H1 (cell line): ENCODE results near the gene GSG1L2. TPM values are rescaled to one million over a fixed set of nuclear protein-coding genes. Genes with fewer than 3 reads are reported as not detected.

Experiments
- CTCF ChIA-PET: fragments of 300-600 bp; sonication (Branson Sonifier 250); formaldehyde crosslinking; loops from one replicate; lab custom pipeline; 2021; ENCODE audit not compliant: partially characterized antibody; lab: Charles Lee
- POLR2A ChIA-PET: fragments of 300-600 bp; sonication (Branson Sonifier 250); formaldehyde crosslinking; loops from one replicate; lab custom pipeline; 2021; ENCODE audit warnings: inconsistent platforms; ENCODE audit not compliant: partially characterized antibody; lab: Charles Lee
- DNase-seq, 2 experiments: peaks; one replicate each; pipeline versions ENCODE4 v3.0.0 to v3.0.0-alpha.2; 2010 to 2022; ENCODE audit warnings: low spot score in 2 of 2, low read depth in 1 of 2, mixed read lengths in 1 of 2
- FAIRE-seq: peaks from 2 replicates; lab custom pipeline; 2011; peaks lifted over from hg19 to GRCh38; lab: Jason Lieb, UNC
- H2AFZ ChIP-seq: 2 replicates; pipeline ENCODE4 v1.8.1; 2012; ENCODE audit warnings: low read length, inconsistent platforms
- H2AK5ac ChIP-seq: 2 replicates; pipeline ENCODE4 v1.6.1; 2013; ENCODE audit warnings: low read depth, low read length
- H2BK120ac ChIP-seq: replicated peaks from 2 replicates; pipeline ENCODE3; 2013; ENCODE audit warnings: low read depth, low read length, inconsistent platforms
- H2BK12ac ChIP-seq: 2 replicates; pipeline ENCODE4 v1.6.1; 2013; ENCODE audit warnings: low read depth, low read length
- H2BK15ac ChIP-seq: 2 replicates; pipeline ENCODE4 v1.6.1; 2013; ENCODE audit warnings: low read length
- H2BK20ac ChIP-seq: 2 replicates; pipeline ENCODE4 v1.6.1; 2013; ENCODE audit warnings: low read length
- H2BK5ac ChIP-seq: 2 replicates; pipeline ENCODE4 v1.6.1; 2013; ENCODE audit warnings: low read depth, low read length
- H3K14ac ChIP-seq: 2 replicates; pipeline ENCODE4 v1.6.1; 2013; ENCODE audit warnings: inconsistent platforms; ENCODE audit not compliant: insufficient read length
- H3K18ac ChIP-seq: 2 replicates; pipeline ENCODE4 v1.6.1; 2013; ENCODE audit warnings: low read length; ENCODE audit errors: extremely low read depth
- H3K23ac ChIP-seq: 2 replicates; pipeline ENCODE4 v1.6.1; 2013; ENCODE audit warnings: inconsistent platforms; ENCODE audit not compliant: insufficient read length
- H3K23me2 ChIP-seq: 2 replicates; pipeline ENCODE4 v1.6.1; 2013; ENCODE audit warnings: low read depth, low read length
- H3K27ac ChIP-seq: 2 replicates; pipeline ENCODE4 v1.6.1; 2011; ENCODE audit warnings: low read depth, low read length, inconsistent platforms
- H3K27me3 ChIP-seq, 4 experiments: replicated peaks in 1 of 4; 1 replicate in 1 of 4; 2 replicates in 3 of 4; pipeline versions ENCODE4 v1.6.1 to v1.8.1; 2011 to 2013; ENCODE audit warnings: low read length in 3 of 4, mild to moderate bottlenecking in 3 of 4, inconsistent platforms in 2 of 4, mixed read lengths in 2 of 4, moderate library complexity in 1 of 4; ENCODE audit not compliant: control insufficient read depth in 3 of 4, insufficient read depth in 3 of 4; ENCODE audit errors: extremely low read depth in 1 of 4
- H3K36me3 ChIP-seq, 4 experiments: 2 replicates each; pipeline versions ENCODE4 v1.6.1 to v1.8.1; 2011 to 2013; ENCODE audit warnings: mild to moderate bottlenecking in 4 of 4, low read length in 3 of 4, moderate library complexity in 2 of 4, control low read depth in 1 of 4, inconsistent platforms in 1 of 4; ENCODE audit not compliant: insufficient read depth in 4 of 4, control insufficient read depth in 2 of 4
- H3K4ac ChIP-seq: replicated peaks from 2 replicates; pipeline ENCODE3; 2013; ENCODE audit warnings: low read length, low read depth, mixed read lengths, inconsistent platforms; ENCODE audit not compliant: insufficient read length
- H3K4me1 ChIP-seq, 4 experiments: replicated peaks in 1 of 4; 1 replicate in 1 of 4; 2 replicates in 3 of 4; pipeline versions ENCODE4 v1.6.1 to v1.8.1; 2011 to 2013; ENCODE audit warnings: low read length in 3 of 4, inconsistent platforms in 2 of 4, mixed read lengths in 1 of 4; ENCODE audit not compliant: insufficient read depth in 4 of 4, control insufficient read depth in 3 of 4
- H3K4me2 ChIP-seq, 2 experiments: 2 replicates each; pipeline versions ENCODE4 v1.6.1 to v1.8.1; 2011 to 2013; ENCODE audit warnings: low read depth in 2 of 2, low read length in 2 of 2, control low read depth in 1 of 2, inconsistent platforms in 1 of 2, mild to moderate bottlenecking in 1 of 2; ENCODE audit not compliant: insufficient read depth in 1 of 2
- H3K4me3 ChIP-seq, 4 experiments: fragments of 200-600, 300-600 bp in 1 of 4; sonication (generic), shearing (Covaris generic), sonication (Bioruptor Twin) in 1 of 4; 2 replicates each; pipeline versions ENCODE4 v1.5.1 to v1.8.1; 2011 to 2016; ENCODE audit warnings: low read length in 4 of 4, low read depth in 3 of 4, control low read depth in 2 of 4, inconsistent platforms in 2 of 4, mild to moderate bottlenecking in 2 of 4, mixed read lengths in 1 of 4, moderate library complexity in 1 of 4; ENCODE audit not compliant: insufficient read depth in 2 of 4; ENCODE audit errors: extremely low read depth in 1 of 4
- H3K56ac ChIP-seq: replicated peaks from 2 replicates; pipeline ENCODE3; 2013; ENCODE audit warnings: low read depth, mild to moderate bottlenecking, mixed read lengths, low read length, inconsistent platforms; ENCODE audit not compliant: insufficient read length
- H3K79me1 ChIP-seq: 2 replicates; pipeline ENCODE4 v1.6.1; 2013; ENCODE audit warnings: low read depth, low read length, control low read depth
- H3K79me2 ChIP-seq, 2 experiments: 2 replicates each; pipeline versions ENCODE4 v1.6.1 to v1.8.1; 2012 to 2013; ENCODE audit warnings: low read length in 2 of 2, mild to moderate bottlenecking in 2 of 2, inconsistent platforms in 1 of 2; ENCODE audit not compliant: insufficient read depth in 2 of 2, control insufficient read depth in 1 of 2
- H3K9ac ChIP-seq, 4 experiments: replicated peaks in 1 of 4; 1 replicate in 1 of 4; 2 replicates in 3 of 4; pipeline versions ENCODE4 v1.6.1 to v1.8.1; 2011 to 2013; ENCODE audit warnings: low read depth in 3 of 4, low read length in 3 of 4, control low read depth in 2 of 4, mild to moderate bottlenecking in 2 of 4, moderate library complexity in 2 of 4, inconsistent platforms in 1 of 4; ENCODE audit errors: extremely low read depth in 1 of 4
- H3K9me3 ChIP-seq, 2 experiments: 2 replicates each; pipeline versions ENCODE4 v1.6.1 to v1.8.1; 2012 to 2013; ENCODE audit warnings: mild to moderate bottlenecking in 2 of 2, moderate library complexity in 2 of 2, control low read depth in 1 of 2, inconsistent platforms in 1 of 2, low read depth in 1 of 2, low read length in 1 of 2, mixed read lengths in 1 of 2; ENCODE audit not compliant: insufficient read depth in 2 of 2
- H4K20me1 ChIP-seq, 2 experiments: replicated peaks in 1 of 2; 2 replicates each; pipeline versions ENCODE3 to v1.8.1; 2011 to 2013; ENCODE audit warnings: inconsistent platforms in 2 of 2, low read length in 2 of 2, mild to moderate bottlenecking in 1 of 2; ENCODE audit not compliant: insufficient read depth in 2 of 2, control insufficient read depth in 1 of 2
- H4K5ac ChIP-seq: 2 replicates; pipeline ENCODE4 v1.6.1; 2013; ENCODE audit warnings: low read length, low read depth, mixed read lengths, inconsistent platforms; ENCODE audit not compliant: insufficient read length
- H4K8ac ChIP-seq: 2 replicates; pipeline ENCODE4 v1.8.0; 2013; ENCODE audit warnings: mild to moderate bottlenecking, moderate library complexity, low read length, inconsistent platforms; ENCODE audit not compliant: insufficient read depth; ENCODE audit errors: extremely low read depth
- H4K91ac ChIP-seq: replicated peaks from 2 replicates; pipeline ENCODE3; 2013; ENCODE audit warnings: low read length, mixed read lengths, inconsistent platforms; ENCODE audit not compliant: insufficient read length
- CEBPB ChIP-seq: IDR thresholded peaks from 2 replicates; pipeline ENCODE4 v1.6.1; 2012; ENCODE audit warnings: low read depth, low read length
- NANOG ChIP-seq: IDR thresholded peaks from 2 replicates; pipeline ENCODE4 v1.6.1; 2011; ENCODE audit warnings: low read length, low read depth, mild to moderate bottlenecking, inconsistent platforms; ENCODE audit not compliant: insufficient read depth, poor library complexity, severe bottlenecking
- RAD21 ChIP-seq, 2 experiments: IDR thresholded peaks in 1 of 2; conservative IDR thresholded peaks in 1 of 2; 2 replicates each; pipeline ENCODE4 v1.6.1; 2011; ENCODE audit warnings: low read depth in 2 of 2, low read length in 2 of 2, improper control_type of control experiment in 1 of 2, inconsistent platforms in 1 of 2, mild to moderate bottlenecking in 1 of 2, moderate library complexity in 1 of 2
- TCF12 ChIP-seq: IDR thresholded peaks from 2 replicates; pipeline ENCODE4 v1.6.1; 2011; ENCODE audit warnings: low read depth, mild to moderate bottlenecking, low read length
- WGBS, 2 experiments: shearing (Covaris generic) in 1 of 2; methylation state at CpG; one replicate each; pipeline versions ENCODE4 v1.1.6 to v1.1.7; 2013 to 2015; ENCODE audit warnings: low lambda C conversion rate in 2 of 2, mixed read lengths in 2 of 2, inconsistent platforms in 1 of 2, low coverage in 1 of 2, missing lambda C conversion rate in 1 of 2; ENCODE audit not compliant: insufficient replicate concordance in 2 of 2, insufficient coverage in 1 of 2, insufficient read length in 1 of 2; ENCODE audit errors: extremely low coverage in 1 of 2, missing lambda C conversion rate in 1 of 2; 5-methylcytosine and 5-hydroxymethylcytosine counted together
- polyA plus RNA-seq, 7 experiments: library from polyadenylated mRNA; depleted of rRNA in 3 of 7; stranded (reverse) in 5 of 7; unstranded in 2 of 7; fragments of >200 nt in 5 of 7; fragments of 200-250 nt in 2 of 7; gene quantifications; 1 replicate in 5 of 7; 2 replicates in 1 of 7; 4 replicates in 1 of 7; pipeline versions ENCODE4 v1.2.1 to v1.2.3, GENCODE V29; 2011 to 2013; ENCODE audit warnings: missing spikeins in 2 of 7, mixed read lengths in 2 of 7
- total RNA-seq: library from RNA; stranded (reverse); fragmentation: NEBNext Ultra II Directional; extraction: Animal tissue kit (Norgen Biotek cat#: 25700); gene quantifications from 2 replicates; pipeline ENCODE4 v1.2.1, GENCODE V29; 2021
- TF ChIP-seq, protein P1 (sequence below), 3 experiments: IDR thresholded peaks; 1 replicate in 2 of 3; 2 replicates in 1 of 3; pipeline versions ENCODE4 v1.5.1 to v1.6.1; 2011; ENCODE audit warnings: low read length in 3 of 3, mild to moderate bottlenecking in 3 of 3, inconsistent platforms in 2 of 3, low read depth in 1 of 3, moderate library complexity in 1 of 3; ENCODE audit not compliant: insufficient read depth in 1 of 3; ENCODE audit errors: control extremely low read depth in 1 of 3

The GSG1L2 gene
- total and polyA plus RNA-seq, 2 of the 8 experiments (the other 6 are each of a cell fraction or from before 2014, with no cell fraction given), result not detected

DNA sequence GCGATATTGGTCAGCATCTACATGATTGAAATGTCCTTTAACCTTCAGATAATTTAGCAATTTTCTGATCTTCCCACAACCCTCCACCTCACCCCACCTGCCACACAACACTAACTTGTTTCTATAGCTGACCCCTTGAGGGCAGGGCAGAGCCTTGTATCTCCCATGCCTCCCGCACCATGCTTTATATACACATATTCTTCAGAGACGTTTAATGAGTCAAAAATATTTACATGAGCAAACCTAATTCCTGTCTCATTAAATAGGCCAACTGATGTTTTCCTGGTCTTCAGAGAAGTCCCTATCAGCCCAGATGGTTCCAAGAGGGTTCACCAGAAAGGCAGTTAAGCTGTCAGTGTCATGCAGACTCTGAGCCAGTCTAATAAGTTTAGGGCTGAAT lies 23.9 kb downstream of the GSG1L2 start:
- Histone ChIP-seq H2AFZ (peak overlapping the region; percentile 29; the same call in 1 of the 2 replicates), H3K4ac (no peak overlapping the region), H3K79me2 (no peaks in the 10 kb centered on the region), H2BK20ac (no peak overlapping the region), H3K9ac (no peak overlapping the region), H2BK5ac (no peak overlapping the region), H2BK120ac (no peak overlapping the region), H3K18ac (no peak overlapping the region), H4K20me1 (no peaks in the 10 kb centered on the region), H3K4me3 (no peak overlapping the region), H3K14ac (no peak overlapping the region), H4K5ac (no peak overlapping the region), H3K79me1 (no peaks in the 10 kb centered on the region), H3K27me3 (no peaks in the 10 kb centered on the region), H3K27ac (no peak overlapping the region), H3K23me2 (no peaks in the 10 kb centered on the region), H2BK15ac (no peak overlapping the region), H3K9me3 (no peaks in the 10 kb centered on the region), H2AK5ac (no peak overlapping the region), H3K23ac (no peak overlapping the region)
- CTCF ChIA-PET, result interaction anchor here (1.2 kb wide), 1 partner anchor 54 kb away, joined by 3 read pairs; no protein-coding TSS in a partner anchor
- WGBS, 2 experiments, result 90% methylated on average over 3 of the region's 3 CpGs; no CpG with 5 or more reads in 1 of the 2 experiments
- TF ChIP-seq, protein P1, sequence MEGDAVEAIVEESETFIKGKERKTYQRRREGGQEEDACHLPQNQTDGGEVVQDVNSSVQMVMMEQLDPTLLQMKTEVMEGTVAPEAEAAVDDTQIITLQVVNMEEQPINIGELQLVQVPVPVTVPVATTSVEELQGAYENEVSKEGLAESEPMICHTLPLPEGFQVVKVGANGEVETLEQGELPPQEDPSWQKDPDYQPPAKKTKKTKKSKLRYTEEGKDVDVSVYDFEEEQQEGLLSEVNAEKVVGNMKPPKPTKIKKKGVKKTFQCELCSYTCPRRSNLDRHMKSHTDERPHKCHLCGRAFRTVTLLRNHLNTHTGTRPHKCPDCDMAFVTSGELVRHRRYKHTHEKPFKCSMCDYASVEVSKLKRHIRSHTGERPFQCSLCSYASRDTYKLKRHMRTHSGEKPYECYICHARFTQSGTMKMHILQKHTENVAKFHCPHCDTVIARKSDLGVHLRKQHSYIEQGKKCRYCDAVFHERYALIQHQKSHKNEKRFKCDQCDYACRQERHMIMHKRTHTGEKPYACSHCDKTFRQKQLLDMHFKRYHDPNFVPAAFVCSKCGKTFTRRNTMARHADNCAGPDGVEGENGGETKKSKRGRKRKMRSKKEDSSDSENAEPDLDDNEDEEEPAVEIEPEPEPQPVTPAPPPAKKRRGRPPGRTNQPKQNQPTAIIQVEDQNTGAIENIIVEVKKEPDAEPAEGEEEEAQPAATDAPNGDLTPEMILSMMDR (IDR thresholded peaks at IDR 0.05; ENCODE audit: control extremely low read depth in 1 of 3, insufficient read depth in 1 of 3, low read depth in 1 of 3, low read length in 3 of 3), result peak in 2 of 3 experiments; percentile 7 to 20; a peak in 1 of 4 replicates
- TF ChIP-seq NANOG (no peak), RAD21 (IDR thresholded peaks at IDR 0.05 in 1 of 2, conservative IDR thresholded peaks at IDR 0.05 in 1 of 2; ENCODE audit: low read depth in 2 of 2, low read length in 2 of 2) (peak; percentile 20 to 35; a peak in 3 of 4 replicates), CEBPB (no peak), TCF12 (no peak)
- TF ChIP-seq, all 59 proteins: peak for 2
- Histone ChIP-seq H3K4me1 (no peaks in the 10 kb centered on the region), H3K56ac (no peak overlapping the region), H3K36me3 (no peaks in the 10 kb centered on the region), H2BK12ac (no peak overlapping the region), H3K4me2 (no peak overlapping the region), H4K91ac (no peak overlapping the region), H4K8ac (no peak overlapping the region)
- DNase-seq (no peak), FAIRE-seq (no peak)
- POLR2A ChIA-PET, result no interaction called here
